ENCODE data around the gene ESAM.

Gene ESAM

DNA sequence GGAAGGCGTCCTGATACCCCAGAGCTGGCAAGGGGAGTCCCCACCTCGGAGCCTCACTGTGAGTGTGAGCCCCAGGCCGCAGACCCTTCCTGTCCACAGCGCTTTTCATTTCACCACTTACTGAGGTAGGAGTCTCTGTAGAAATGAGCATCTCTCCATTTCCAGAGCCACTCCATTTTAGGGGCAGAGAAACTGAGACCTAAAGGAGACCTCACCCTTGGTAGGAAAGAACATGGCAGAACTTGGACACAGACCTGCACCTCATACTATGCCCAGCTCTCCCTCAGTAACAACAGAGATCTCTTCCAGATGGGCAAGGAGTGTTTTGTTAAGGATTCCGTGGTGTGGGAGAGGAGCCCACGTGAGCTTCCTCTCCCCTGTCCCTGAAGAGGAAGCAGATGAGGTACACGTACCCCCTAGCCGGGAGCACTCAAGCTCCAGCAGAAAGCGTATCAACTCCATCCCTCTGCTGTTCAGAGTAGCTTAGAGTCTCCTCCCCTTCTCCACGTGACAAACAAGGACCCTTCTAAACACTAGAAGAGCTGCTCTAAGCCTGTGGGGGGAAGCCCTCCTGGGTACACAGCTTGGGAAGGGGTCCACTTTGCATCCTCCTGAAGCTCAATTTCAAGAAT lies 9.5 kb downstream of the ESAM start:
- peak in 3 of 4 experiments; percentile 56 to 65 (median 57) for DNase-seq

DNA sequence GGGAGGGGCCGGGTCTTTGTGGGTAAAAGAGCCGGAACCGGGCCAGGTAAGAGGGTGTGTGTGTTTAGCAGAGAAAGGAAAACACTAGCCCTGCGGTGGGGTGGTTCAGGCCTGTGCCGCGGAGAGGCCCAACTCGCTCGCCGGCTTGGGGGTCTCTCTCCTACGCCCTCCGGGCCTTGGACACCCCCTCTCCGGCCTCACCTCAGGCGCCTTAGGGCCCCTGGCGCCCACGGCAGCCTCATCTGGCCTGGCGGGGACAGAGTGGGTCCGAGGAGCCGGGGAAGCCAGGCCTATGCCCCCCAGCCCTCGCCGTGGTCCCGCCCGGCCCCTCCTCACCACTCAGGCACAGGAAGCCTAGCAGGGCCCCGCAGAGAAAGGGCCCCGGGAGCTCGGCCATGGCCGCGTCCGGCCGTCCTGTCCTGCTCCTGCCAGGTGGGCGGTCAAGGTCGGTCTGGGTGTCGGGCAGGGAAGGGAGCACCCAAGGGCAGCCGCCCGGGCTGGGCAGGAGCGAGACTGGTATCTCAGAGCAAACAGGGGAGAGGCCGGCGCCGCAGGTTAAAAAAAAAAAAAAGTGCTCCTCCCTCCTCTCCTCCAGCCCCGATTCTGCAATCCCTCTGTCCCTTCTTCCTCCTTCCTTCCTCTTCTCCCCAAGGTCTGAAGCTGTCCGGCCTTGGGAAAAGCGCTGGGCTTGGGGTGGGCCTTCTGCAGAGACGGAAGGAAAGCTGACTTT lies 10.2 kb downstream of the ESAM start, which contains the start of gene VSIG2:
Gene VSIG2, minus strand, starts transcription at position 515 of the 730 bp plus-strand sequence. Its CDS starts 118 bp downstream, at position 397.
- no peak for DNase-seq

DNA sequence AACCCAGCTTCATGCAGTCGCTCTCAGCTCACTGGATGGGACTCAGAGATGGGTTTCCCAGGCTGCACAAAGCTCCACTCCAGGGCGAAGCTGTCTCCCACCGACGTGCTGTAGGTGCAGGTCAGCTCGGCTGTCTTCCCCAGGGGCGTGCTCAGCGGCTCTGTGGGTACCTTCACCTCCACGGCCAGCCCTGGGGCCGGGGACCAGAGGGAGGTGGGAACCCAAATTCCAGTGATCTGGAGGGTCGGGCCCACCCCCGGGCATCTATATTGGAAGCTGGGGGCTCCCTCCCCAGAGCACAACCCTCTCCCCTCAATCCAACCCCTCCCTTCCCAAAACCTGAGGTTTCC lies 10.7 kb downstream of the ESAM start:
- DNase-seq = no peak

DNA sequence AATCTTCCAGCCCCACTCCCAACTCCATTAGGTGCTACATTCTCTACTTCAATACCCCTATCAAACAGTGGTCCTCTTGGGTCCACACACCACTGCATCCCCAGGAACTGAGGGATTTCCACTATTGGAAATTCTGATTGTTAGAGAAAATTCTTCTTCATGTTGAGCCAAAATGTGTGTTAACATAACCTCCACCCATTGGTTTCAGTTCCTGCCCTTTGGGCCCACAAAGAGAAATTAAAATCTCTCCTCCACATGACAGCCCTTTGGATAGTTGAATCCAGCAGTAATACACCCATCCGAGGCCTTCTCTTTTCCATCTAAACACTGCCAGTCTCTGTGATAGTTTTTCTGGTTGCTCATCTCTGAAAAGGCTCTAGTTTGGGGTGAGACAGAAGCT lies 12.2 kb downstream of the ESAM start:
- peak in 1 of 4 experiments; percentile 37 for DNase-seq

DNA sequence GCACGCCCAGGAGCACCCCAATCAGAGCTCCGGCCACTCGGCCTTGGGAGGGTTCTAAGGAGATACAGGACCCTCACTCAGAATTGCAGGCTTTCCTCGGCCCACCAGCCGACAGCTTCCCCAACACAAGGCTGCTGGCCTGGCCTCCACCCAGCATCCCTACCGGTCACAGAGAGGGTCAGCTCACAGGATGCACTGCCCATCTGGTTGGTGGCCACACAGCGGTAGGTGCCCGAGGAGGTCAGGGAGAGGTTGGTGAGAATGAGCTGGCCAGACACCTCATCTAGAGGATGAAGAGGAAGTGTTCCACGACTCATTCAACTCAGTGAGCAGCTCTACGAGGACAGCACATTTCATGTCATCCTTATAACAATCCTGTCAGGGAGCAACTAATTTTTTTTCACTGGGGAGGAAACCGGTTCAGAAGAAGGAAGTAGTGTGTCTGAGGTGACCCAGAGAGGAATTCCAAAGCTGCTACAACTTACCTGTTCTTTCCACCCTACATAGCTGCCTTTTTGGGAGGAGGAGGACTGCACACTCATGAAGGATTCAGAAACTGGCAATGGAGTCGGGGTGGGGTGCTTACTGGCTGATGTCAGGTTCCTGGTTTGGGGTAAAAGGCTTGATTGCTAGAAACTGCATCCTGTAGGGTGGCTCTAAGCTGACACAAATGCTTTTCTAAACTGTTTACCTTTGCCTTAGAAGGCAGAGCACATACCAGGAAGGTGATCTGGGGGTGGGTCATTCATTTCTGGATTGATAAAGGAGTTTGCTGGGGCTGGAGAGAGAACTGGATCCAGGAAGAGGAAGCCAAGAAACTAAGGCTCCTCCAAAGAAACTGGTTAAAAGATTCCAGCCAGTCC lies 13.4 kb downstream of the ESAM start:
- DNase-seq = peak in 3 of 4 experiments; percentile 43 to 52 (median 45)

DNA sequence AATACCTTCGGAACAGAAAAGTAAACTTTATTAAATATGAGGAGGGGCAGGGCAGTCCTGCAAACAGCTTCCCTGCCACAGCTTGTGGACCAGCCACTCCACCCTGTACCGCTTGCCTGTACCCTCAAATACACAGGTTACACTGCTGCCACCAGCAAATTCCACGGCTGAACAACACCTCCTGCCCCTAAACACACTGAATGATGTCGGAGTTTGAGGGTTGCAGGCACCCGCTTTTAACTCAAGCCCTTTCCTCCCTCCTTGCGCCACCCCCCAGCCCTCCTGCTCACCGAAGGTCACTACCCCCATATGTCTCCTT lies 14.0 kb downstream of the ESAM start:
- DNase-seq = no peak

DNA sequence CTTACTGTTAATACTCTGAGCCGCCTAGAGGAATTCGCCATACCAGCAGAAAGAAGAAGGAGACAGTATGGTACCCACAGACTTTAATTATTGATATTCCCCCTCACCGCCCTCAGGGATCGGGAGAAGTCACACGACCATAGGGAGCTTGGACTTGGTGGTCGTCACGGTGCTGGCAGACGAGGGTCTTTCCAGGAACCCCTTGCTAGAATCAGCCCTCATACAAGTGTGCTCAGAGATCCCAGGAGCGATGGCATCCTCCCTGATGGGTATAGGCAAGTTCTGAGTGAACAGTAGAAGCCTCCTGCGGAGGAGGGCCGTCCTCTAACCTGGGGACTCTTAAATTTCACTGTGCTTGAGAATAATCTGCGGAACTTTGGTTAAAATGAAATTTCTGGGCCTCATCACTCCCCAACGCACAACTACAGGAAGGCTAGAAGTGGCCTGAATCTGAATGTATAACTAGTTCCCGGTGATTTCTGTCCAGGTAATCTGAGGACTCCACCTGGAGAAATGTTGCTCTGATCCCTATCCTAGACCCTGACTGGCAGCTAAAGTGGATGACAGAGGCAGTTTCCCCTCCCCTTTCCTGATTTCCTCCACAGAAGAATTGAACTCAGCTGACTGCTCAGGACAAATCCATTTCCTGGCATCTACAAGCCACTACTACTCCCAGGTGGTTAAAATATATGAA lies 14.5 kb downstream of the ESAM start:
- DNase-seq = no peak

DNA sequence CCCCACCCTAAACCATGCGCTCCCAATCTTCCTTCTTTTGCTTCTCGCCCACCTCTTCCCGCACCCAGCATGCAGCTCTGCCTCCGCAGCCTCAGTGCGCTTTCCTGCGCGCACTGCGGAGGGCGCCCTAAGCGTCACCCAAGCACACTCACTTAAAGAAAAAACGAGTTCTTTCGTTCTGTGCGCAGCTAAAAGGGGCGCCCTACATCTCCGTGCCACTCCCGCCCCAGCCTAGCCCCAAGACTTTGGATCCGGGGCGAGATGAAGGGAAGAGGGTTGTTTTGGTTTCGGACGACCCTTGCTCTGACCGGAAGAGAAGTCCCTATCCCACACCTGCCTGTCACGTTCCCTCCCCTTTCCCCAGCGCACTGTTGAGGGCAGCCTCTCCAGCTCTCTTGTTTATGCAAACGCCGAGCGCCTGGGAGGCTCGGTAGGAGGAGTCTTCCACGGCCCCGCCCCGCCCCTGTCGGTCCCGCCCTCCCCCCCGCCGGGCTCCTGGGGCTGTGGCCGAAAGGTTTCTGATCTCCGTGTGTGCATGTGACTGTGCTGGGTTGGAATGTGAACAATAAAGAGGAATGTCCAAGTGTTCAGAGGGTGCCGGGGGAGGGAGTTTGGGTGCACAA lies 15.4 kb downstream of the ESAM start:
- DNase-seq = peak; percentile 64 to 86 (median 82)

DNA sequence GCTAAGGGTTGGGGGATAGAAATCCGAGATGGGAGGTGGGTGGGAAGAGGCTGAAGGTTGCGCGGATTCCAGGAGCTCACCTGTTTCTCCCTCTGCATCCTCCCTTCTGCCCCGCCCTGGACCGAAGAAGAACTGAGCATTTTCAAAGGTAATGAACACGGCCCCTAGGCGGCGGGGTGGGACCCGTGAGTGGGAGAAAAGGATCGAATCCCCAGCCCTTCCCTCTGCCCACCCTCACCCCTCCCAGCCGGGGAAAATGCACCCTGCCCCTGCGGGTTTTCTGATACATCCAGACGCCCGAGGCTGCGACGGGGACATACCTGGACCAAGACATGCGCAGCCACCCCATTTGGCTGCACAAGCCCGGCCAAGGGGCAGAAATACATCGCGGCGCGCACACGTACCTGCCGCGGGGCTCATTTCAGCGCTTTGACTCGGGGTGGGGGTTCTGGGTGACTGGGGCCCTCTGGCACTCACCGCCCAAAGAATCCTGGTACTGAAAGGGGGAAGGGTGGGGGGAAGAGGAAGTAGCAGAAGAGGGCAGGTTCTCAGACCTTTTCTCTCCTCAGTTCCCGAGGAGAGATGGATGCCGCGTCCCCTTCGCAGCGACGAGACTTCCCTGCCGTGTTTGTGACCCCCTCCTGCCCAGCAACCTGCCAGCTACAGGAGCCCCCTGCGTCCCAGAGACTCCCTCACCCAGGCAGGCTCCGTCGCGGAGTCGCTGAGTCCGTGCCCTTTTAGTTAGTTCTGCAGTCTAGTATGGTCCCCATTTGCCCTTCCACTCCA lies 16.1 kb downstream of the ESAM start:
- peak in 2 of 4 experiments; percentile 26 to 35 for DNase-seq

DNA sequence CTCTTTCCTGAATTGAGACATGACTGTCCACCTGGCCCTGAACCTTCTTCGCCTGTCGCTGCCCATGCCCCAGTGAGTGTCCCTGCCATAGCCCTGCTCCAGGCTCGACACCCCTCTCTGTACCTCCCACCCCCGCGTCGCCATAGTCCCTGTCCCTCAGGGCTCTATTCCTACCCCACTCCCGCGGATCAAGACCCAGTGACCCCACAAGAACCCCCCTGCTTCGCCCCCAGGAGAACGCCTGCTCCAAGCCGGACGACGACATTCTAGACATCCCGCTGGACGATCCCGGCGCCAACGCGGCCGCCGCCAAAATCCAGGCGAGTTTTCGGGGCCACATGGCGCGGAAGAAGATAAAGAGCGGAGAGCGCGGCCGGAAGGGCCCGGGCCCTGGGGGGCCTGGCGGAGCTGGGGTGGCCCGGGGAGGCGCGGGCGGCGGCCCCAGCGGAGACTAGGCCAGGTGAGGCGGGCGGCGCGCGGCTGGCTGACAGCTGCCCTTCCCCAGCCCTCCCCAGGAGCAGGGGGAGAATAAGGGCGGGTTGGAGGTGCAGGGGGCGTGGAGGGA lies 16.7 kb downstream of the ESAM start:
- DNase-seq = no peak

DNA sequence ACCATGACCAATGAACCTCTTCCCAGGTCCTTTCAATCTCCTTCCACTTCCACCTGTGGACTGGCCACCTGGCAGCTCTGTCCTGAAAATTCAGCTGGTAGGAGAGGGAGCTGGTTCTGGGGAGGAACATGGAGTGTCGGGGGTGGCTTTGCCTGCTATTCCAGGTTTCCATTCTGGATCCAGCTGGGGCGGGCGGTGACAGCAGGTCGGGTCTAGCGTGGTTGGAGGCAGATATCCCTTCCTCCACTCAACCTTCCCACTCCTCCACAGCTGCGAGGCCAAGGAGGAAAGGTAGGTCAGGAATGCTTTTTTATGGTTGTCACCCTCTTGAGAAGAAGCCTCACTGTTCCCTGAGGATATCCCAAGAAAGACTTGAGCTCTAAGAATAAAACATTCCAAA lies 19.0 kb downstream of the ESAM start:
- DNase-seq = no peak

DNA sequence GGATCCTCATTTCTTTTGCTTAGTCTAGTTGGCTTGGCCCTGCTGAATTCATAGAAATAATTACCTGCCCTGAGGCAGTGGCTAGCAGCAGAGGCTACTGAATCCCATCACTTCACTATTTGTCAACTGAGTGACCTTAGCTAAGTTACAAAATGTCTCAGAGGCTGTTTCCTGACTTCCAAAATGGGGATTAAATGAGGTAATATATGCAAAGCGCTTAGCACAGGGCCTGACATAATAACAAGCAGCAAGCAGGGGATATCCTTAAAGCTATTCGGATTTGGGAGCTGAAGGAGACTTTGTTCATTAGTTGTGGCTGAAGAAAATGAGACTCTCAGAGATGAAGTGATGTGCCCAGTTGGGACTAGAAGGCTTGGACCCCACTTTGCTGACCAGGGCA lies 19.5 kb downstream of the ESAM start:
- no peak for DNase-seq

DNA sequence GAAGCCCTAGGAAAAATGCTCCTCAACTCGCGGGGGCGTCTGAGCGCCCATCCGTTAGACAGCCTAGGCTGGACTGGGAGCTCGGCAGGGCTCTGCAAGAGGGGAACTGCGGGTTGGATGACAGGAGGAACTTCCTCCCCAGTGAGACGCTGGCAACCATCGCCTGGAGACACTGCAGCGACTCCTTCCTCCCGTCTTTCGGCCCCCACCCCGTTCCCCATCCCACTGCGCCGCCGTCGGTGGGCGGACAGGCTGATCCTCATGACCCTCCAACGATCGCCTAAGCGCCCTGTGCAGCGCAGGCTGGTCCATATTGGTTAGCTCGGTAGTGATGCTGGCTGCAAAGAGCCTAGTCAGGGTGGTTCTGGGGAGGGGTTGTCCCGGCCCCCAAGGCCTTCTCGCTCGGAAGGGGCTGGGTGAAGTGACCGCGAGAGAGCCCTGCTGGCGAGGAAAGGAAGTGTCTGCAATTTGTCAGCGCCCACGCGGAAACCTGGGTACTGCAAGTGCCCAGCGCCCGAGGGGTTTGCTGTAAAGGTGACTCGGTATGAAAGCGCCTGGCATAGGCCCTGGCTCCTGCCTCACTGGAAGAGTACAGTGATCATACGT lies 21.7 kb downstream of the ESAM start:
- DNase-seq = peak; percentile 68 to 84 (median 82)

DNA sequence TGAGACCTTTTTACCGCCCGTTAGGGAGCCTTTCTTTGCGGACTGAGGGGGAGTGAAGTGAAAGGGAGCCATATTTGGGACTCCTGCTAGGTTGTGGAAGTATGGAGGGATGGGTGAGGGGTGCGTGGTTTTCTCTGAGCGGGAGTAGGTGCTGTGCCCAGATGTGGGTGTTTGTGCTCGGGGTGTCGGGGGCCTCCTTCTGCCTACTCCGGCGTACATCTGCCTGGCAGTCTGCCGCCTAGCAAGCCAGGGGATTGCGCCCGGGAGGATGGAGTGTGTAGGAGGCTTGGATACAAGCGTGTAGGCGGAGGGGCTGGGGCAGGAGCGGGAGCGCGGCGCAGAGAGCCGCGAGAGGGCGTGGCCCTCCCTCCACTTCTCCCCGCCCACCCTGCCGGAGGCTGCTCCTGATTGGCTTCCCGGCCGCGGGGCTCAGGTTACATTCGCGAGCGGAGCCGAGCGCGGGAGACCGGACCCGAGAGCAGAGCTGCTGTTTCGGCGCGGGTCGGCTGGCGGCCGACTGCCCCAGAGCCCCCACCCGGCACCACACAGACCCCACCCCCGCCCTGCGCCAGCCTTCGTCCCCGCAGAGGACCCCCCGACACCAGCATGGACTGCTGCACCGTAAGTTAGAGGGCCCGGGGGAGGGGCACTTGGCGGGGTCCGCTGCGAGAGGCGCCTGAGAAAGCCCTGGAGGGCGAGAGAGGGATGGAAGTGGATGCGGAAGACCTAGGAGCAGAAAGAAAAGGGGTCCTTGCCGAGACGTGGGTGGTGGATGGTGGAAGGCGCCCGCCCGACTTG lies 22.4 kb downstream of the ESAM start, which contains the start of gene NRGN:
Gene NRGN, plus strand, starts transcription at position 464 of the 798 bp plus-strand sequence. Its CDS starts 143 bp downstream, at position 607.
- DNase-seq = peak; percentile 80 to 92 (median 88)

DNA sequence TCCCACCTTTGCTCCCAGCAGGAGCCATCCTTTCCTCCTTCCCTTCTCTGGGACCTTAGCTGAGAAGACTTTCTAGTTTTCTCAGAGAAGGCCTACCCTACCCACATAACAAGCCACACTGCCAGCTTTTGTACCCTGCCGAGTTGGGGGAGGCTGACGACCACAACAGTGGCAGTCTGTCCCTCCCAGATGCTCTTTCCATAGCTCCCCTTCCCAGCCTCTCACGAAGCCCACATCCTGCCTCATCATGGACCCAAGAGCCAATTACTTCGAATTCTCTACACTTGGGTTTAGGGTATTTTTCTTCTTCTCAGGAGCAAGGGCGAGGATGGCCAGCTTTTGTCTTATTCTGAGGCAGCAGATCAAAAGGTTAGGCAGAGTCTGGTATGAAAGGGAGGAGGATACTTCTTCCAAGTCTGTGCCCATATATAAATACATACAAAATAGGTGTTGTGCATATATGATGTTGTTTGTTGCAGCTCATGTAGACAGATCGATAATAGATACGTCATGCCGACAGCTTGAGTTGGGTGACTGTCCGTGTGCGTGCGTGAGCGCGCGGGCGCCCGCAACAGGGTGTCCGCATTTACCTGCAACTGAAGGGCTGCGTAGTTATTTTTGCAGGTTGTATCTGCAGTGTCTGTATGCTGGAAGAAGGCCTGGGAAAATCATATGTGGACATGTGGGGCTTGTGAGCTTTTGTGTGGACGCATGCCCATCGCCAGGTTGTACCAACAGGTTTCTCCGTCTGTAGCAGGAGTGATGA lies 23.2 kb downstream of the ESAM start:
- DNase-seq = no peak

DNA sequence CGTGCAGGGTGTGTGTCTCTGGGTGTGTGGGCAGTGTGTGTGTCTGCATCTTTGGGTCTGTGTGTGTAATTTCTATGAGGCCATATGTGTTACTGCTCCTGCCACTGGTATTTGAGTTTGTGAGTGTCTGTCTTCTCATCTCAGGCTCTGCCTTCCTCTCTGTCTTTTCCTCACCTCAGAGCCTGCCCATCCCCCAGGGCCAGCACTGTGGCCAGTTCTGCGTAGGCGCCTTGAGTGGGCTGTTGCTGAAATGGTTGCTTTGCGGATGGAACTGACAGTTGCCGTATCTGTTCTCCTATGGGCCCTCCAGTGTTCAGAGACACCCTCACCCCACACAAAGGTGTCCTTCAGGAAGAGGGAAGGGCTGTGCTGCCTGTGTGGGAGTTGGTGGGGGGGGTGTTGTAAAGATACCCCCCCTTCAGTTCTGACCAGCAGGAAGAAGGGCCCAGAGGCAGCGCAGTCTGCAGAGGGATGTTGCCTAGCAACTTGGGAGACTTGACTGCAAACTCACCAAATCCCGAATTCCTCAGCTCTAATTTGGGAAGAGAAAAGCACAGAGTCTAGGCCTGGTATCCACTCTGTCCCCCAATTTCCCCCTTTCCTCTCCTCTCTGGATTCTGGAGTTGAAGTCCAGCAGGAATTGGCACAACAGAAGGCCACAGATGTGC lies 24.3 kb downstream of the ESAM start:
- peak in 2 of 4 experiments; percentile 41 to 42 for DNase-seq

DNA sequence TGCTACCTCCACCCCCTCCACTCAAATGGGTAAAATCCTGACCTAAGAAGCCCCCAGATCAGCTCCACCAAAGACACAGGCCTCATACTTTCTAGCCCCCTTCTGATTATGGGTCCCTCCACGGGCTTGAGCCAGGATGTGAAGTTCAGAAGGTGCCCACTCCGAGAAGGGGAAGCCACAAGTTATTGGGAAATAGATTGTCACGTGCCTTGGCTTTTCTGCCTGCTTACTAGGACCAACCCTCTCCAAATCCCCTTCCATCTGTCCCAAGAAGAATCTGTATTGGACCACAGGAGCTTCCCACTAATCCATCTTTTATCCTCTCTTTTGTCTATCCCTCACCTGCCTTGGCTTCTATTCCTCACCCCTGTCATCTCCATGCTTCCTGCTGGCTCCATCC lies 25.4 kb downstream of the ESAM start:
- DNase-seq = peak; percentile 57 to 73 (median 70)

DNA sequence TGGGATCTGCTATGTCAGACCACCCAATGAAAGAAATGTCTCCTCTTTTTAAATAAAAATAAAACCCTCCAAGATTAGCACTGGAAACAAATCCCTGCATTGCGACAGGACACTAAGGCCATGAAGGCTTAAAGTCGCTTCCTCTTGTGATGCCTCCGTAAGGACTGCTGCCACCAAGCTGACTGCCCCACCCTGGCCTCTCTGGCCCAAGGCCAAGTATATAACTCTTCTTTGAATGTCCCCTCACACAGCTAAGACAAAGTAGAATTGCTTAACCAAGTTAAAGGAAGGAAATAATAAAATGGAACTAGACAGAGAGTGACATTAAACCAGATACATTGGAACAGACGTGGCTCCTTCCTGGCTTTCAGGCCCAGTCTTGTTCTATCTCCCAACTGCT lies 29.9 kb downstream of the ESAM start:
- DNase-seq = peak; percentile 43 to 78 (median 68)
